GM23338 (cell line): Measurements from ENCODE around the gene CYP19A1. TPM values are rescaled to one million over a fixed set of nuclear protein-coding genes. Genes with fewer than 3 reads are reported as not detected.
A peak's percentile ranks its signal among the peaks of the same experiment; 100 is the strongest.

Experiments used
- ATAC-seq: fragments of 200-7000 bp; cut with Tn5 transposase; 3 replicates; pipeline ENCODE4 v1.9.1; 2020
- DNase-seq: peaks from one replicate; pipeline ENCODE4 v3.0.0-alpha.2; 2015; ENCODE audit warnings: low spot score
- H2AFZ ChIP-seq: fragments of 200-600 bp; sonication (generic); 2 replicates; pipeline ENCODE4 v1.8.0; 2016; ENCODE audit warnings: antibody characterized with exemption, mild to moderate bottlenecking, moderate library complexity
- H3F3A ChIP-seq: fragments of 200-600 bp; sonication (generic); replicated peaks from 2 replicates; pipeline ENCODE4 v1.8.0; 2017; ENCODE audit warnings: antibody characterized with exemption, mixed run types, low read depth
- H3K27ac ChIP-seq: fragments of 200-600 bp; sonication (generic); 2 replicates; pipeline ENCODE4 v1.6.1; 2016; ENCODE audit warnings: low read depth
- H3K27me3 ChIP-seq: fragments of 200-600 bp; sonication (generic); 2 replicates; pipeline ENCODE4 v1.8.0; 2016; ENCODE audit warnings: mild to moderate bottlenecking, mixed run types, moderate library complexity; ENCODE audit not compliant: insufficient read depth
- H3K36me3 ChIP-seq: fragments of 200-600 bp; sonication (generic); 2 replicates; pipeline ENCODE4 v1.8.0; 2016; ENCODE audit warnings: mild to moderate bottlenecking; ENCODE audit not compliant: insufficient read depth
- H3K4me1 ChIP-seq: fragments of 200-600 bp; sonication (generic); 2 replicates; pipeline ENCODE4 v1.8.0; 2016; ENCODE audit warnings: mild to moderate bottlenecking, moderate library complexity; ENCODE audit not compliant: insufficient read depth
- H3K4me2 ChIP-seq: fragments of 200-600 bp; sonication (generic); 2 replicates; pipeline ENCODE4 v1.7.1; 2017; ENCODE audit warnings: mixed run types
- H3K4me3 ChIP-seq: fragments of 200-600 bp; sonication (generic); 2 replicates; pipeline ENCODE4 v1.6.1; 2016; ENCODE audit warnings: mixed run types
- H3K79me2 ChIP-seq: fragments of 200-600 bp; sonication (generic); replicated peaks from 2 replicates; pipeline ENCODE4 v1.8.0; 2017; ENCODE audit warnings: mild to moderate bottlenecking; ENCODE audit not compliant: insufficient read depth
- H3K9me2 ChIP-seq: fragments of 200-600 bp; sonication (generic); 2 replicates; pipeline ENCODE4 v1.8.0; 2017; ENCODE audit not compliant: insufficient read depth
- H4K20me1 ChIP-seq: fragments of 200-600 bp; sonication (generic); replicated peaks from 2 replicates; pipeline ENCODE4 v1.8.0; 2017; ENCODE audit warnings: mild to moderate bottlenecking; ENCODE audit not compliant: insufficient read depth
- H3K27ac Mint-ChIP-seq: 2 replicates; pipeline ENCODE4 v1.8.0; 2020; ENCODE audit warnings: inconsistent platforms, mild to moderate bottlenecking, moderate library complexity, mixed read lengths
- H3K27me3 Mint-ChIP-seq: 3 replicates; pipeline ENCODE4 v1.8.0; 2022; ENCODE audit warnings: low read depth, mild to moderate bottlenecking, moderate library complexity, mixed read lengths, inconsistent platforms; ENCODE audit not compliant: insufficient read depth, poor library complexity
- H3K36me3 Mint-ChIP-seq: 3 replicates; pipeline ENCODE4 v1.8.0; 2021; ENCODE audit warnings: low read depth, mild to moderate bottlenecking, inconsistent platforms, moderate library complexity, mixed read lengths
- H3K4me1 Mint-ChIP-seq: 3 replicates; pipeline ENCODE4 v1.8.0; 2020; ENCODE audit warnings: mild to moderate bottlenecking, inconsistent platforms, mixed read lengths
- H3K4me3 Mint-ChIP-seq: 3 replicates; pipeline ENCODE4 v1.8.0; 2021; ENCODE audit warnings: moderate library complexity, mild to moderate bottlenecking, inconsistent platforms, mixed read lengths
- H3K9me3 Mint-ChIP-seq: 3 replicates; pipeline ENCODE4 v1.8.0; 2020; ENCODE audit warnings: moderate library complexity, mild to moderate bottlenecking, inconsistent platforms, mixed read lengths
- CREB1 ChIP-seq: fragments of 250-450 bp; sonication (Bioruptor Pico); IDR thresholded peaks from 2 replicates; pipeline ENCODE4 v1.5.0; 2020; ENCODE audit warnings: low read depth, mild to moderate bottlenecking, moderate library complexity
- CTCF ChIP-seq, 2 experiments: fragments of 200-600 bp in 1 of 2; sonication (generic) in 1 of 2; conservative IDR thresholded peaks; 2 replicates each; pipeline versions ENCODE4 v1.5.1 to v1.6.1; 2016 to 2017; ENCODE audit warnings: antibody characterized with exemption in 2 of 2, low read depth in 2 of 2, mild to moderate bottlenecking in 2 of 2, moderate library complexity in 1 of 2
- ETS1 ChIP-seq: IDR thresholded peaks from 2 replicates; pipeline ENCODE4 v1.6.1; 2016; ENCODE audit warnings: antibody characterized with exemption
- STAT1 ChIP-seq: IDR thresholded peaks from one replicate; pipeline ENCODE4 v1.6.1; 2016; ENCODE audit warnings: antibody characterized with exemption; ENCODE audit not compliant: unreplicated experiment
- ZNF114 ChIP-seq: fragments of 250-450 bp; sonication (Bioruptor Pico); IDR thresholded peaks from 2 replicates; pipeline ENCODE4 v1.5.0; 2020; ENCODE audit warnings: mild to moderate bottlenecking, moderate library complexity
- ZNF462 ChIP-seq: fragments of 250-450 bp; sonication (Bioruptor Pico); IDR thresholded peaks from 2 replicates; pipeline ENCODE4 v1.5.0; 2020; ENCODE audit warnings: mild to moderate bottlenecking, moderate library complexity
- polyA plus RNA-seq: library from polyadenylated mRNA; unstranded; fragments of >200 nt; fragmentation: Nextera tagmentation; extraction: Ambion mirVana; gene quantifications from 2 replicates; pipeline ENCODE4 v1.2.1, GENCODE V29; 2016
- total RNA-seq: library from RNA; depleted of rRNA; stranded (reverse); fragments of >200 nt; shearing (Covaris generic); gene quantifications from 2 replicates; pipeline ENCODE4 v1.2.3, GENCODE V29; 2014

The CYP19A1 gene
- total and polyA plus RNA-seq, 2 experiments from 2014 or later = 0.42 TPM; not detected in 1

- no peak for TF ChIP-seq CTCF (conservative IDR thresholded peaks at IDR 0.05; ENCODE audit: low read depth in 2 of 2)
- TF ChIP-seq ETS1 = no peak
- no peak for TF ChIP-seq CREB1 (CRISPR knock-in tag)
- TF ChIP-seq ZNF114 (CRISPR knock-in tag) = no peak
These were observed 98.3 kb downstream of the CYP19A1 start (continued) for GRCh38 chr15:51240066-51240465.

GRCh38 chr15:51237816-51238215, 100.6 kb downstream of the CYP19A1 start:
- Mint-ChIP-seq H3K4me1 (peaks cover 53% of the 10 kb centered on the region), H3K27ac (no peak overlapping the region), H3K27me3 (peaks cover 6% of the 10 kb centered on the region), H3K36me3 (no peaks in the 10 kb centered on the region), H3K9me3 (no peaks in the 10 kb centered on the region), H3K4me3 (no peak overlapping the region)
- Histone ChIP-seq H3K9me2 (peaks cover under 1% of the 10 kb centered on the region; the same call in 1 of the 2 replicates), H3K4me1 (peaks cover 33% of the 10 kb centered on the region), H3K27ac (no peak overlapping the region), H3F3A (no peaks in the 10 kb centered on the region), H3K36me3 (no peaks in the 10 kb centered on the region), H3K27me3 (no peaks in the 10 kb centered on the region), H3K4me3 (no peak overlapping the region), H2AFZ (no peak overlapping the region), H3K79me2 (no peaks in the 10 kb centered on the region), H3K4me2 (no peak overlapping the region), H4K20me1 (no peaks in the 10 kb centered on the region; the same call in 1 of the 2 replicates)
- ATAC-seq (no peak), DNase-seq (no peak)
- TF ChIP-seq STAT1 = no peak

GRCh38 chr15:51234176-51234927, 104.0 kb downstream of the CYP19A1 start:
- Histone ChIP-seq H3K4me3 (no peak overlapping the region), H3K79me2 (no peaks in the 10 kb centered on the region), H3K27me3 (no peaks in the 10 kb centered on the region), H4K20me1 (no peaks in the 10 kb centered on the region), H3F3A (no peaks in the 10 kb centered on the region), H3K4me2 (peak overlapping the region; percentile 15; the same call in 1 of the 2 replicates), H3K36me3 (no peaks in the 10 kb centered on the region), H3K9me2 (no peaks in the 10 kb centered on the region), H3K4me1 (peaks cover 17% of the 10 kb centered on the region), H2AFZ (no peak overlapping the region), H3K27ac (no peak overlapping the region)
- Mint-ChIP-seq H3K4me1 (peaks cover 31% of the 10 kb centered on the region), H3K9me3 (no peaks in the 10 kb centered on the region), H3K4me3 (no peak overlapping the region), H3K27ac (0 out of 2 replicates have a peak overlapping the region, but pooled peaks have one; percentile 21), H3K27me3 (peaks cover 3% of the 10 kb centered on the region), H3K36me3 (no peaks in the 10 kb centered on the region)
- ATAC-seq = peak; percentile 63
- DNase-seq = peak; percentile 21
- no peak for TF ChIP-seq ETS1
- TF ChIP-seq ZNF462 = no peak
